Gastroesophageal sphincter (tissue), 3 donors: Measurements from ENCODE around the gene RASGEF1C.

Source experiments
- CTCF ChIP-seq, 4 experiments: fragments of 200-600 bp in 2 of 4; fragments of 450-650 bp in 2 of 4; sonication (generic) in 1 of 4; IDR thresholded peaks; one replicate each; pipeline ENCODE4 v1.5.1; 2017 to 2019; ENCODE audit warnings: antibody characterized with exemption in 4 of 4, mild to moderate bottlenecking in 2 of 4, moderate library complexity in 2 of 4
- EP300 ChIP-seq: sonication (generic); formaldehyde crosslinking; IDR thresholded peaks from one replicate; pipeline ENCODE4 v1.6.1; 2017; ENCODE audit warnings: antibody characterized with exemption, mild to moderate bottlenecking
- POLR2A ChIP-seq, 2 donors: fragments of 450-650 bp; IDR thresholded peaks; one replicate each; pipeline ENCODE4 v1.6.1; 2017; ENCODE audit warnings: antibody characterized with exemption in 2 of 2, mild to moderate bottlenecking in 2 of 2, moderate library complexity in 1 of 2
- POLR2AphosphoS5 ChIP-seq: sonication (generic); formaldehyde crosslinking; IDR thresholded peaks from one replicate; pipeline ENCODE4 v1.6.1; 2017; ENCODE audit warnings: antibody characterized with exemption

GRCh38 chr5:180211761-180212035 is 2.7 kb upstream of the RASGEF1C start:
- TF ChIP-seq POLR2A (IDR thresholded peaks at IDR 0.05) (no peak), CTCF (IDR thresholded peaks at IDR 0.05) (no peak), EP300 (no peak), POLR2AphosphoS5 (no peak)
